H4 (cell line): ENCODE data around the gene UFSP1. TPM values are rescaled to one million over a fixed set of nuclear protein-coding genes. Genes with fewer than 3 reads are reported as not detected.

Experiments used
- DNase-seq: peaks from one replicate; pipeline ENCODE4 v3.0.0-alpha.2; 2015; ENCODE audit warnings: low spot score
- total RNA-seq: library from RNA; depleted of rRNA; stranded (reverse); fragments of >200 nt; shearing (Covaris generic); gene quantifications from 2 replicates; pipeline ENCODE4 v1.2.3, GENCODE V29; 2014

UFSP1 gene
- total RNA-seq, 1 experiment from 2014 or later: 6.7 TPM

- no peak for DNase-seq
These were observed 6.6 kb upstream of the UFSP1 start for GRCh38 chr7:100895956-100896731.

- no peak for DNase-seq
These were observed 6.1 kb upstream of the UFSP1 start, which contains the start of gene ACHE for GRCh38 chr7:100895701-100895955. Gene ACHE (minus strand): TSS chr7:100895888. CDS start chr7:100894232, 1,656 bp downstream.

- DNase-seq: peak; percentile 9
These were observed 5.6 kb upstream of the UFSP1 start for GRCh38 chr7:100894860-100895700.

GRCh38 chr7:100893910-100894721 is 4.6 kb upstream of the UFSP1 start:
- peak; percentile 4 for DNase-seq

- peak; percentile 3 for DNase-seq
These were observed 3.9 kb upstream of the UFSP1 start for GRCh38 chr7:100893318-100893895.

- DNase-seq: peak; percentile 3
These were observed 3.1 kb upstream of the UFSP1 start for GRCh38 chr7:100892364-100893317.

- peak; percentile 4 for DNase-seq
These were observed 2.2 kb upstream of the UFSP1 start for GRCh38 chr7:100891568-100892247.

- DNase-seq: no peak
These were observed 1.4 kb upstream of the UFSP1 start for GRCh38 chr7:100890653-100891567.

- DNase-seq: peak; percentile 11
These were observed 1.1 kb downstream of the UFSP1 start for GRCh38 chr7:100888291-100888987.

GRCh38 chr7:100887516-100888290 is 1.8 kb downstream of the UFSP1 start:
- peak; percentile 4 for DNase-seq

- DNase-seq: peak; percentile 4
These were observed 2.5 kb downstream of the UFSP1 start for GRCh38 chr7:100886936-100887515.

- DNase-seq: peak; percentile 9
These were observed 3.2 kb downstream of the UFSP1 start for GRCh38 chr7:100886142-100886935.

GRCh38 chr7:100885440-100886141 is 3.9 kb downstream of the UFSP1 start:
- peak; percentile 2 for DNase-seq

GRCh38 chr7:100884736-100885439 is 4.6 kb downstream of the UFSP1 start:
- DNase-seq: no peak
